GM12878 (cell line): ENCODE data around the gene IRF2. TPM values are rescaled to one million over a fixed set of nuclear protein-coding genes. Genes with fewer than 3 reads are reported as not detected.

Experiments used
- ATAC-seq: fragments of 200-7000 bp; cut with Tn5 transposase; 3 replicates; pipeline ENCODE4 v1.9.1; 2020; ENCODE audit warnings: mild to moderate bottlenecking, moderate library complexity
- BruUV-seq: library from RNA; stranded (reverse); fragments of 400-500 nt; replicated peaks from 2 replicates; lab custom pipeline; 2021; lab: Mats Ljungman, UMichigan
- CTCF ChIA-PET: fragments of 300-600 bp; sonication (Branson Sonifier 250); formaldehyde crosslinking; extraction: SDS; loops from one replicate; lab custom pipeline; 2021; ENCODE audit warnings: inconsistent platforms; lab: Yijun Ruan, JAX
- POLR2A ChIA-PET: fragments of 350-600 bp; formaldehyde crosslinking; extraction: SDS; loops from one replicate; lab custom pipeline; 2021; ENCODE audit warnings: inconsistent platforms; lab: Charles Lee
- RAD21 ChIA-PET: fragments of 300-600 bp; sonication (Branson Sonifier 250); formaldehyde crosslinking; loops from one replicate; lab custom pipeline; 2023; ENCODE audit warnings: antibody characterized with exemption; ENCODE audit not compliant: unreplicated experiment; lab: Charles Lee
- SMC1A ChIA-PET: fragments of 300-600 bp; sonication (Branson Sonifier 250); formaldehyde crosslinking; loops from one replicate; lab custom pipeline; 2023; ENCODE audit not compliant: unreplicated experiment, uncharacterized antibody; lab: Charles Lee
- DNase-seq: peaks from one replicate; pipeline ENCODE4 v3.0.0-alpha.2; 2011; ENCODE audit warnings: low read depth, low spot score
- FAIRE-seq: peaks from 3 replicates; lab custom pipeline; 2011; peaks lifted over from hg19 to GRCh38; lab: Jason Lieb, UNC
- H2AFZ ChIP-seq: 2 replicates; pipeline ENCODE4 v1.6.0; 2011; ENCODE audit warnings: low read depth, low read length, control low read depth; ENCODE audit not compliant: control insufficient read depth
- H3K27ac ChIP-seq: 2 replicates; pipeline ENCODE4 v1.5.1; 2011; ENCODE audit warnings: control low read depth; ENCODE audit not compliant: control insufficient read depth, insufficient read depth
- H3K27me3 ChIP-seq, 2 experiments: replicated peaks in 1 of 2; 2 replicates each; pipeline versions ENCODE4 v1.6.0 to v1.6.1; 2011; ENCODE audit warnings: low read length in 1 of 2; ENCODE audit not compliant: control insufficient read depth in 2 of 2, insufficient read depth in 2 of 2
- H3K36me3 ChIP-seq, 2 experiments: 2 replicates each; pipeline ENCODE4 v1.5.1; 2011; ENCODE audit warnings: low read length in 1 of 2; ENCODE audit not compliant: control insufficient read depth in 2 of 2, insufficient read depth in 2 of 2
- H3K4me1 ChIP-seq: 2 replicates; pipeline ENCODE4 v1.6.1; 2011; ENCODE audit warnings: mild to moderate bottlenecking, low read length, moderate library complexity, mixed read lengths; ENCODE audit not compliant: control insufficient read depth, insufficient read depth
- H3K4me2 ChIP-seq: 2 replicates; pipeline ENCODE4 v1.6.0; 2011; ENCODE audit warnings: control low read depth; ENCODE audit not compliant: control insufficient read depth, insufficient read depth
- H3K4me3 ChIP-seq: fragments of 200-600 bp; sonication (generic); 2 replicates; pipeline ENCODE4 v1.5.1; 2016
- H3K79me2 ChIP-seq: 2 replicates; pipeline ENCODE4 v1.6.0; 2011; ENCODE audit warnings: low read length; ENCODE audit not compliant: control insufficient read depth, insufficient read depth
- H3K9ac ChIP-seq: 2 replicates; pipeline ENCODE4 v1.8.0; 2011; ENCODE audit warnings: low read length, control low read depth, mixed read lengths; ENCODE audit not compliant: control insufficient read depth, insufficient read depth
- H3K9me3 ChIP-seq: replicated peaks from 3 replicates; pipeline ENCODE4 v1.5.1; 2011; ENCODE audit warnings: mild to moderate bottlenecking, low read length; ENCODE audit not compliant: control insufficient read depth, insufficient read depth
- H4K20me1 ChIP-seq: 2 replicates; pipeline ENCODE4 v1.6.0; 2011; ENCODE audit not compliant: control insufficient read depth, insufficient read depth
- CHD1 ChIP-seq: IDR thresholded peaks from 2 replicates; pipeline ENCODE4 v1.6.1; 2012; ENCODE audit warnings: low read depth, low read length, improper control_type of control experiment
- DPF2 ChIP-seq: fragments of 450-650 bp; IDR thresholded peaks from 2 replicates; pipeline ENCODE4 v1.6.1; 2017; ENCODE audit warnings: mild to moderate bottlenecking
- NBN ChIP-seq: fragments of 450-650 bp; IDR thresholded peaks from 2 replicates; pipeline ENCODE4 v1.6.1; 2016
- NR2F1 ChIP-seq: fragments of 450-650 bp; conservative IDR thresholded peaks from 2 replicates; pipeline ENCODE4 v1.6.1; 2017; ENCODE audit warnings: mild to moderate bottlenecking
- SKIL ChIP-seq: fragments of 450-650 bp; IDR thresholded peaks from 2 replicates; pipeline ENCODE4 v1.6.1; 2017; ENCODE audit warnings: mild to moderate bottlenecking, low read depth, inconsistent platforms; ENCODE audit not compliant: poor library complexity, severe bottlenecking
- SMC3 ChIP-seq: IDR thresholded peaks from 2 replicates; pipeline ENCODE4 v1.6.1; 2011; ENCODE audit warnings: low read length, improper control_type of control experiment, borderline replicate concordance
- STAT1 ChIP-seq: fragments of 450-650 bp; conservative IDR thresholded peaks from 2 replicates; pipeline ENCODE4 v1.6.1; 2014; ENCODE audit warnings: antibody characterized with exemption, mild to moderate bottlenecking
- in situ Hi-C: fragments of 300-500 bp; cut with MboI; formaldehyde crosslinking; loops from 9 replicates; pipeline ENCODE4 v1.14.3; 2018; ENCODE audit warnings: mixed read lengths
- intact Hi-C: fragments of 100-400 bp; cut with micrococcal nuclease; formaldehyde crosslinking; loops from one replicate; pipeline ENCODE4 v1.14.2; 2022; ENCODE audit not compliant: unreplicated experiment
- polyA plus RNA-seq, 11 experiments: library from polyadenylated mRNA; depleted of rRNA in 4 of 11; unstranded in 6 of 11; stranded (reverse) in 5 of 11; fragments of >200 nt; fragmentation: Nextera tagmentation in 4 of 11; fragmentation: Illumina TruSeq in 1 of 11; extraction: Ambion mirVana in 4 of 11; extraction: Trizol in 1 of 11; gene quantifications; 1 replicate in 1 of 11; 2 replicates in 10 of 11; pipeline versions ENCODE4 v1.2.1 to v1.2.3, GENCODE V29; 2011 to 2016; ENCODE audit warnings: inconsistent platforms in 2 of 11, missing spikeins in 2 of 11, low read depth in 1 of 11
- total RNA-seq, 4 experiments: library from RNA; depleted of rRNA in 3 of 4; stranded (reverse); fragments of >200 nt in 3 of 4; fragmentation: Illumina TruSeq in 1 of 4; extraction: Trizol in 1 of 4; gene quantifications; 2 replicates each; pipeline versions ENCODE4 v1.2.1 to v1.2.3, GENCODE V29; 2013 to 2021
- TF ChIP-seq, protein P1 (sequence below): fragments of 450-650 bp; formaldehyde crosslinking; IDR thresholded peaks from 2 replicates; pipeline ENCODE4 v1.5.0; 2022; ENCODE audit warnings: mild to moderate bottlenecking, missing genetic modification characterization

IRF2 gene
- total and polyA plus RNA-seq, 10 of the 15 experiments (the other 5 are each of a cell fraction or from before 2014, with no cell fraction given) = 45.1 to 99.3 (median 58.9) TPM

DNA sequence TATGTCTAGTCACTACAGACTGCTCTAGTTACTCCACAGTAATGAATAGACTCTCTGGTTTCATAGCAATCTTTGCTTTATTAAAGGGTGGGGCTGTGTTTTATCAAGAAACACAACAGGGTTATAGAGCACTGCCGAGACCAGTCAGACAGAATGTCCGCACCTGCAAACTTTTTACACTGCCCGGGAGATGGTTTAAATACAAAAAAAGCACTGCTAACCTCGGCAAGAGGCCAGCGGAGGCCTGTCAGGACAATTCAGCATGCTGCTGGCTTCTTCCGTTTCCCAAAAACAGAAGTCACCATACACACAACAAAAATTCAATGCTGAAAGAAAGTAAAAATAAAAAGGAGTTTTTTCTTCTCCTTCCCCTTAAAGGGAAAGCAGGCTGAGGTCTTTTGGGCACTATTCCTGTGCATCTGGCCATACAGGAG, 67.4 kb downstream of the IRF2 start (continued):
- TF ChIP-seq, protein P1, sequence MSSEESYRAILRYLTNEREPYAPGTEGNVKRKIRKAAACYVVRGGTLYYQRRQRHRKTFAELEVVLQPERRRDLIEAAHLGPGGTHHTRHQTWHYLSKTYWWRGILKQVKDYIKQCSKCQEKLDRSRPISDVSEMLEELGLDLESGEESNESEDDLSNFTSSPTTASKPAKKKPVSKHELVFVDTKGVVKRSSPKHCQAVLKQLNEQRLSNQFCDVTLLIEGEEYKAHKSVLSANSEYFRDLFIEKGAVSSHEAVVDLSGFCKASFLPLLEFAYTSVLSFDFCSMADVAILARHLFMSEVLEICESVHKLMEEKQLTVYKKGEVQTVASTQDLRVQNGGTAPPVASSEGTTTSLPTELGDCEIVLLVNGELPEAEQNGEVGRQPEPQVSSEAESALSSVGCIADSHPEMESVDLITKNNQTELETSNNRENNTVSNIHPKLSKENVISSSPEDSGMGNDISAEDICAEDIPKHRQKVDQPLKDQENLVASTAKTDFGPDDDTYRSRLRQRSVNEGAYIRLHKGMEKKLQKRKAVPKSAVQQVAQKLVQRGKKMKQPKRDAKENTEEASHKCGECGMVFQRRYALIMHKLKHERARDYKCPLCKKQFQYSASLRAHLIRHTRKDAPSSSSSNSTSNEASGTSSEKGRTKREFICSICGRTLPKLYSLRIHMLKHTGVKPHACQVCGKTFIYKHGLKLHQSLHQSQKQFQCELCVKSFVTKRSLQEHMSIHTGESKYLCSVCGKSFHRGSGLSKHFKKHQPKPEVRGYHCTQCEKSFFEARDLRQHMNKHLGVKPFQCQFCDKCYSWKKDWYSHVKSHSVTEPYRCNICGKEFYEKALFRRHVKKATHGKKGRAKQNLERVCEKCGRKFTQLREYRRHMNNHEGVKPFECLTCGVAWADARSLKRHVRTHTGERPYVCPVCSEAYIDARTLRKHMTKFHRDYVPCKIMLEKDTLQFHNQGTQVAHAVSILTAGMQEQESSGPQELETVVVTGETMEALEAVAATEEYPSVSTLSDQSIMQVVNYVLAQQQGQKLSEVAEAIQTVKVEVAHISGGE = no peak
- no peak for TF ChIP-seq SKIL
- TF ChIP-seq NBN = no peak
- TF ChIP-seq DPF2 = no peak
- TF ChIP-seq STAT1 = no peak
- TF ChIP-seq SMC3 = no peak
- TF ChIP-seq, all 136 proteins: peak for 0

DNA sequence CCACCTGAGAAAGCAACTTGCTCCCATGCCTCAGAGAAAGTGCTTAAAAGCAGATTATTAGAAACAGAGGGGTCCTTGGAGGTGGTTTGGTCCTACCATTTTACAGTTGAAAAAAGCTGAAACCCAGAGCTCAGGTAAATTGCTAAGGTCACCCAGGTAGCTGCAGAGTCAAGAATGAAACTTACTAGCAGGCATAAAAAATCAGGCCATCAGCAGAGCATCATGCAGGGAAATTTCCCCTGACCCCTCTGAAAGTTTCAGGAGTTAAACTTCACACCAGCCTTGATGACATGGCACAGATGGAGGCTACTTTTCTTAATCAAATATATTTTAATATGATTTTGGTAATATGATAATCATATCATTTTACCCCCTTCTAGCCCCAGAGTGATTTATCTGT, 70.3 kb downstream of the IRF2 start:
- H3K79me2 ChIP-seq = peaks cover 3% of the 10 kb centered on the region
- H3K27me3 ChIP-seq = no peaks in the 10 kb centered on the region
- H3K4me3 ChIP-seq = no peak overlapping the region
- RAD21 ChIA-PET = no interaction called here
- FAIRE-seq (no peak), ATAC-seq (peak; percentile 63), DNase-seq (no peak)
- in situ Hi-C loops = no loop called here
- SMC1A ChIA-PET = interaction anchor here (0.7 to 1.5 kb wide), 2 partner anchors 13 to 17 kb away, joined by 3 to 4 read pairs; no protein-coding TSS in a partner anchor
- H3K27ac ChIP-seq = no peak overlapping the region
- CTCF ChIA-PET = no interaction called here
- no peaks in the 10 kb centered on the region for H4K20me1 ChIP-seq
- intact Hi-C loops = no loop called here
- H3K9me3 ChIP-seq = no peaks in the 10 kb centered on the region
- H3K4me2 ChIP-seq = no peak overlapping the region
- peaks cover 12 to 33% of the 10 kb centered on the region in 2 experiments for H3K36me3 ChIP-seq
- no TSS peak for BruUV-seq
- H3K9ac ChIP-seq = no peak overlapping the region
- no peak for TF ChIP-seq CHD1
- TF ChIP-seq NR2F1 = peak; percentile 43; the same call in 1 of the 2 replicates
- peaks cover 19% of the 10 kb centered on the region for H3K4me1 ChIP-seq
- no peak overlapping the region for H2AFZ ChIP-seq
- POLR2A ChIA-PET = no interaction called here
